ENCODE data around the gene TMEM33.
"Not testable (repeated sequence)": the region's sequence is repeated elsewhere in the genome, so short reads cannot be mapped to it uniquely, and the experiment has no call there.

Gene TMEM33

DNA sequence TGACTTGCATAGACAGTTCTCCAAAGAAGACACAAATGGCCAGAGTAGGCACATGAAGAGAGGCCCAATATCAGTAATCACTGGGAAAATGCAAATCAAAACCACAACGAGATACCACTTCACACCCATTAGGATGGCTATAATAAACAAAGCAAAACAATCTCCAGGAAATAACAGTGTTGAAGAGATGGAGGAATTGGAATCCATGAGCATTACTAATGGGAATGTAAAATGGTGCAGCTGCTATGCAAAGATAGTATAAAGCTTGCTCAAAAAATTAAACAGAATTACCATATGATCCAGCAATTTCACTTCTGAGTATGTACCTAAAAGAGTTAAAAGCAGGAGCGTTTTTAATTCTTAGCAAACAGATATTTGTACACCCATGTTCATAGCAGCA, 17.0 kb upstream of the TMEM33 start:
- no peak overlapping the region for H3K4me3 ChIP-seq (ENCODE audit: low read length)
- no peaks in the 10 kb centered on the region for H3K4me1 ChIP-seq (ENCODE audit: control insufficient read depth, insufficient read depth, low read length)
- no peaks in the 10 kb centered on the region for H3K27me3 ChIP-seq (ENCODE audit: control insufficient read depth, insufficient read depth, low read length)
- no peak overlapping the region for H3K27ac ChIP-seq (ENCODE audit: low read depth, low read length)
- no peak overlapping the region for H3K9ac ChIP-seq (ENCODE audit: low read length)
- H3K36me3 ChIP-seq (ENCODE audit: control insufficient read depth, insufficient read depth, low read length) = no peaks in the 10 kb centered on the region

DNA sequence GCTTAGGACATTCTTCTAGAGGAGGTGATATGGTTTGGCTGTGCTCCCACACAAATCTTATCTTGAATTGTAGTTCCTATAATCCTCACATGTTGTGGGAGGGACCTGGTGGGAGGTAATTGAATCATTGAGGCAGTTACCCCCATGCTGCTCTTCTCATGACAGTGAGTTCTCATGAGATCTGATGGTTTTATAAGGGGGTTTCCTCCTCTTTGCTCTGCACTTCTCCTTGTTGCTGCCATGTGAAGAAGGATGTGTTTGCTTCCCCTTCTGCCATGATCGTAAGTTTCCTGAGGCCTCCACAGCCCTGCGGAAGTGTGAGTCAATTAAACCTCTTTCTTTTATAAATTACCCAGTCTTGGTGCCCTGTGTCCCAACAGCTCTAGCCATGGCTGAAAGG, 14.8 kb upstream of the TMEM33 start:
- not testable (repeated sequence) for H3K4me1 ChIP-seq (ENCODE audit: control insufficient read depth, insufficient read depth, low read length); H3K36me3 ChIP-seq (ENCODE audit: control insufficient read depth, insufficient read depth, low read length); H3K4me3 ChIP-seq (ENCODE audit: low read length); H3K27me3 ChIP-seq (ENCODE audit: control insufficient read depth, insufficient read depth, low read length); H3K9ac ChIP-seq (ENCODE audit: low read length); H3K27ac ChIP-seq (ENCODE audit: low read depth, low read length)

DNA sequence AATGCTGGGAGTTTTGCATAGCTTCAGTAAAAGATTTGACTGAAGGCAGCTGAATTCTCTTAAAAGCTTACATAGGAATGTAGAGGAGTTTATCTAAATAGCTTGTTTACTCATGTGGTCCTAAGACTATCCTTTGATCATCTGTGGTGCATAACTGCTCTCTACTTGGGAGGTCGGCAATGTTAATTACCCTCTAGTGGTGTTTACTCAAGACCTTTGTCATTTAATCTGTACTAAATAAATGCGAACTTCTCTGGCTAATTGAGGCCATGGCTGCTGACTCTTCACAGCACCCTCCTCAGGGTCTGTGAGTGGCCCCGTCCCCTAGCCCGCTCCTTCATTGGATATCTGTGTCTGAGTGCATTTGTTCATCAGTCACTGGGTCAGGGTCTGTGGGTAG, 13.8 kb upstream of the TMEM33 start:
- Histone ChIP-seq H3K4me1 (ENCODE audit: control insufficient read depth, insufficient read depth, low read length) (no peaks in the 10 kb centered on the region), H3K27ac (ENCODE audit: low read depth, low read length) (no peak overlapping the region), H3K9ac (ENCODE audit: low read length) (no peak overlapping the region), H3K27me3 (ENCODE audit: control insufficient read depth, insufficient read depth, low read length) (no peaks in the 10 kb centered on the region), H3K36me3 (ENCODE audit: control insufficient read depth, insufficient read depth, low read length) (no peaks in the 10 kb centered on the region), H3K4me3 (ENCODE audit: low read length) (no peak overlapping the region)

DNA sequence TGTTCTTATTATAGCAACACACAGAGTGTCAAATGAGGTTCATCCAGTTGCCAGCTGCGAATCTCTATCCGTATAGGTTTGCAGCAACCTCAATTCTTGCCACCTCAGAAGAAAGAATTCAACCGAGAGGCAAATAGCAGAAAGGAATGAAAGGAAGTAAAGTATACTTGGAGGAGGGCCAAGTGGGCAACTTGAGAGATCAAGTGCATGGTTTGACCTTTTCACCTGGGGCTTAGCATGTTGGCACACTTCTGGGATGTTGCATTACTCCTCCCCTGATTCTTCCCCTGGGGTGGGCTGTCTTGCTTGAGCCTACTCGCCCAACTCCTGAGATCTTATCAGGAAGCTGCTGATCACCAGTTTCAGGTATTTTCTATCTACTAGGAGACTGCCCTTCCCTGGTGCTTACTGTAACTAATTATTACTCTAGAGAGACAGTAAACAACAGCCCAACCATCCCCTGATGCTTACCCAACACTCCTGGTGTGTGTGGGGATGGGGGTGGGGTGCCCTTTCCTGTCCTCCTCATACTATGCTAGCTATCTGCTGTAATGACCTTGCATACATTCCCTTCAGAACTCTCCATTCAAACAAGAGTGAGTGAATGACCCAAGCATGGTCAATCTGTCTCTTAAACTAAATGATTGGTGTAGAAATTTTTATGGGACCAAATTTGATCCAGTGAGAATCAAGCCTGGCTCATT, 7.3 kb upstream of the TMEM33 start:
- Histone ChIP-seq H3K4me1 (ENCODE audit: control insufficient read depth, insufficient read depth, low read length) (no peaks in the 10 kb centered on the region), H3K27ac (ENCODE audit: low read depth, low read length) (no peak overlapping the region), H3K27me3 (ENCODE audit: control insufficient read depth, insufficient read depth, low read length) (no peaks in the 10 kb centered on the region), H3K36me3 (ENCODE audit: control insufficient read depth, insufficient read depth, low read length) (no peaks in the 10 kb centered on the region), H3K9ac (ENCODE audit: low read length) (no peak overlapping the region), H3K4me3 (ENCODE audit: low read length) (no peak overlapping the region)

DNA sequence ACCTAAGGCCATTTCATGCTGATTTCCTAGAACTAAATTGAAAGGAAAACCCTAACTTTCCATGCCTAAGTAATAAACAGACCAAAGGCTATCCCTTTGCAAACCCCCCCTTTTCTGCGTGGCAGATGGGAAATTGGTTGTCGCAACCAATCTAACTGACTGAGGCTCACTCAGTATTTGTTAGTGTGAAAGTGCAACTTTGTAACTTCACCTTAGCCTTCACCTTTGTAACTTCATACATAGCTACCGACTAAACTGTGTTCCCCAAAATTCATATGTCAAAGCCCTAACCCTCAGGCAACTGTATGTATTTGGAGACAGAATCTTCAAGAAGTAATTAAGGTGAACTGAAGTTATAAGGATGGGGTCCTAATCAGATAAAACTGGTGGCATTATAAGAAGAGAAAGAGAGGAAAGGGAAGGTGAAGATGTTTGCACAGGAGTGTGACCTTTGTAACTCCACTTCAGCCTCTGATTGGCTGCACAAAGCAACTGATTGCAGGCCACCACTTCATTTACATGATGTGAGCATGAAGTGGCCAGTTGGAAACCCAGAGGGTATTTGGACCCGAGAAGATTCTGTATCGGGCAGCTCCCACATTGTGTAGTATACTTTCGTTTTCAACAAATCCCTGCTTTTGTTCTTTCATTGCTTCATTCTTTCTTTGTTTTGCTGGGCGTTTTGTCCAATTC, 4.9 kb upstream of the TMEM33 start:
- Histone ChIP-seq H3K27me3 (ENCODE audit: control insufficient read depth, insufficient read depth, low read length) (no peaks in the 10 kb centered on the region), H3K27ac (ENCODE audit: low read depth, low read length) (no peak overlapping the region), H3K9ac (ENCODE audit: low read length) (no peak overlapping the region), H3K4me3 (ENCODE audit: low read length) (no peak overlapping the region), H3K4me1 (ENCODE audit: control insufficient read depth, insufficient read depth, low read length) (no peaks in the 10 kb centered on the region), H3K36me3 (ENCODE audit: control insufficient read depth, insufficient read depth, low read length) (no peaks in the 10 kb centered on the region)

DNA sequence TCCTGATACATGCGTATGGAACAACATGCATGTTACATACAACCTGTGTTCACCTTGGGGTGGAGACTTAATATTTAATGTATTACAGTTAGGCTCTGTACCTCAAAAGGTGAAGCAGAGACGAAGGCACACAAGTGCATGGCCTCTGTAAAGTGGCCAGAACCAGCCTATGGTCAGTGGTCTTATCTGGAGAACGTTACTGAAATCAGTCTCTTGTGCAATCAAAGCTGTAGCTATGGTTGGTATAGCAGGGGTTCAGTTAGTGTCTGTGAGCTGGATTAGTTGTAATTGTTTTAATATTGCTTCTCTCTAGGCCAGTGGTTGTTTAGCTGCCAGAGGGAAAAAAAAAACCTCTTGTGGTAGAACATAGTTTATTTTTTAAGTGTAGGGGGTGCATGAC, 2.2 kb upstream of the TMEM33 start:
- no peaks in the 10 kb centered on the region for H3K27me3 ChIP-seq (ENCODE audit: control insufficient read depth, insufficient read depth, low read length)
- H3K9ac ChIP-seq (ENCODE audit: low read length) = no peak overlapping the region
- no peak overlapping the region for H3K27ac ChIP-seq (ENCODE audit: low read depth, low read length)
- peaks cover 6% of the 10 kb centered on the region for H3K4me1 ChIP-seq (ENCODE audit: control insufficient read depth, insufficient read depth, low read length)
- no peaks in the 10 kb centered on the region for H3K36me3 ChIP-seq (ENCODE audit: control insufficient read depth, insufficient read depth, low read length)
- no peak overlapping the region for H3K4me3 ChIP-seq (ENCODE audit: low read length)

DNA sequence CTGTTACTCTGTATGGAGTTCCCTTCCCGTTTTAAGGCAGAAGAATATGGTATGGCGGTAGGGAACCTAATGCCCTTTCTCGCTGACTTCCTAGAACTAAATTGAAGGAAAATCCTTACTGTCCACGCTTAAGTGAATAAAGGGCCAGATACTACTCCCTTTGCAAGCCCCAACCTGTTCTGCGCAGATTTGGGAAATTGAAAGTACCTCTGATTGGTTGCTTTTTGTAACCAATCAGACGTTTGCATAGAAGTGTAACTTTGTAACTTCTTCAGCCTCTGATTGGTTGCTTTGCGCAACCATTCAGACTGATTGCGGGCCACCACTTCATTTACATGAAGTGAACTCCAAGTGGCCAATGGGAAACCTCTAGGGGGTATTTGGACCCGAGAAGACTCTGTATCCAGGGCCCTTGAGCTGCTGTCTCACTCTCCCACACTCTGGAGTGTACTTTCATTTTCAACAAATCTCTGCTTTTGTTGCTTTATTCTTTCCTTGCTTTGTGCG, 1.2 kb upstream of the TMEM33 start:
- H3K9ac ChIP-seq (ENCODE audit: low read length) = no peak overlapping the region
- H3K27ac ChIP-seq (ENCODE audit: low read depth, low read length) = no peak overlapping the region
- peak overlapping the region; percentile 89 for H3K4me3 ChIP-seq (ENCODE audit: low read length)
- peaks cover under 1% of the 10 kb centered on the region for H3K36me3 ChIP-seq (ENCODE audit: control insufficient read depth, insufficient read depth, low read length)
- peaks cover 6% of the 10 kb centered on the region for H3K4me1 ChIP-seq (ENCODE audit: control insufficient read depth, insufficient read depth, low read length)
- no peaks in the 10 kb centered on the region for H3K27me3 ChIP-seq (ENCODE audit: control insufficient read depth, insufficient read depth, low read length)

DNA sequence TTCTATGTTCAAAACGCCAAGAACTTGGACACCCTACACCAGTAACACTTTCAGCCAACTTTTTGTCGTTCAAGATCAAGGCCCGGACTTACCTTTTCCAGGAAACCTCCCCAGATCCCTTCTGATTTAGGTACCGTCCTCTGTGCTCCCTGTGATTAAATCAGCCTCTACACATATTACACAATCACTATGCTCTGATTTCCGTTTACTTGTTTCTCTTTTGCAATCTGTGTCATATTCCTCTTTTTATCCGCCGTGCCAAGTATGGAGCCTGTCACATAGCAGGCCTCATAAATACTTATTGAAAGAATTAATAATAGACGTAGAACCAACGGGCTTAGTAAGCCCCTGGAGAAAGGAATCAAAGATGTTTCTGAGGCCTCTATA, 722 bp upstream of the TMEM33 start:
- no peak overlapping the region for H3K9ac ChIP-seq (ENCODE audit: low read length)
- H3K27me3 ChIP-seq (ENCODE audit: control insufficient read depth, insufficient read depth, low read length) = no peaks in the 10 kb centered on the region
- H3K4me1 ChIP-seq (ENCODE audit: control insufficient read depth, insufficient read depth, low read length) = peaks cover 6% of the 10 kb centered on the region
- H3K36me3 ChIP-seq (ENCODE audit: control insufficient read depth, insufficient read depth, low read length) = peaks cover 3% of the 10 kb centered on the region
- no peak overlapping the region for H3K27ac ChIP-seq (ENCODE audit: low read depth, low read length)
- H3K4me3 ChIP-seq (ENCODE audit: low read length) = peak overlapping the region; percentile 89

DNA sequence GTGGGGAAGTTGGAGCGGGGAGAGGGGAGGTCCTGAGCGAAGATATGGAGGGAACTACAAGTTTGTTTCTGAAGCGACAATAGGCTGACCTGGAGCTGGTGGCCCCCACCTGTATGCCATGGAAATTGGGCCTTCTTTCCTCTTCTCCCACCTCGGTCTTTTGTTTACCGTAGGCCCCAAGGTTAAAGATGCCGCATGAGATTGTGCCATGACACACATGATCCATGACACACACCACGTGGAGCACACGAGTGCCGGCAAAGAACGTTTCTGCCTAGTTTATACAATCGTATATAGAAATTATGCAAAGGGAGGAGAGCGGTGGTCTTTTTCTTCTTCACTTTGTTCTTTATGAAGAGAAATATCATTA, 408 bp downstream of the TMEM33 start:
- H3K4me1 ChIP-seq (ENCODE audit: control insufficient read depth, insufficient read depth, low read length) = peaks cover 6% of the 10 kb centered on the region
- H3K9ac ChIP-seq (ENCODE audit: low read length) = no peak overlapping the region
- H3K27ac ChIP-seq (ENCODE audit: low read depth, low read length) = peak overlapping the region; percentile 67
- peak overlapping the region; percentile 89 for H3K4me3 ChIP-seq (ENCODE audit: low read length)
- H3K27me3 ChIP-seq (ENCODE audit: control insufficient read depth, insufficient read depth, low read length) = no peaks in the 10 kb centered on the region
- H3K36me3 ChIP-seq (ENCODE audit: control insufficient read depth, insufficient read depth, low read length) = peaks cover 3% of the 10 kb centered on the region

DNA sequence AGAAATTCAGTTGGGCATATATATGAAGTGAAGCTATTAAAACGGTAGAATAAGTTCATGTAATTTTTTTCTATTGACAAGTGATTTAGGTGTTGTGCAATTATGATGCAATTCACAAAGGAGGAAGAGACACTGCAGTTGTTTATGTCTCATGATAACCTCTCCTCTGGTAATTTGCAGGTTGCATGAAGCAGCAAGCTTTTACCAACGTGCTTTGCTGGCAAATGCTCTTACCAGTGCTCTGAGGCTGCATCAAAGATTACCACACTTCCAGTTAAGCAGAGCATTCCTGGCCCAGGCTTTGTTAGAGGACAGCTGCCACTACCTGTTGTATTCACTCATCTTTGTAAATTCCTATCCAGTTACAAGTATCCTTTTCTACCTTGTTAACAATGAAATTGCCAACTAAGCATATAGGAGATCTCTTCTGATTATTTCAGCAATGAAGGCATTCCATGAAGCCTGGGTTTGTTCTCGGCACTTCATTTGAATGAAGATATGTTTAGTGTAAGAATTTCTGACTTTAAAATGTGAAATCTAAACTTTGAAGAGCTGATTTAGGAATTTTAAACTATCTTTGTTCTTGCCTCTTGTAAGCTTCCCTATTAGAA, 3.9 kb downstream of the TMEM33 start:
- H3K27me3 ChIP-seq (ENCODE audit: control insufficient read depth, insufficient read depth, low read length) = no peaks in the 10 kb centered on the region
- no peak overlapping the region for H3K4me3 ChIP-seq (ENCODE audit: low read length)
- no peak overlapping the region for H3K9ac ChIP-seq (ENCODE audit: low read length)
- H3K27ac ChIP-seq (ENCODE audit: low read depth, low read length) = no peak overlapping the region
- H3K36me3 ChIP-seq (ENCODE audit: control insufficient read depth, insufficient read depth, low read length) = peaks cover 3% of the 10 kb centered on the region
- H3K4me1 ChIP-seq (ENCODE audit: control insufficient read depth, insufficient read depth, low read length) = peaks cover 6% of the 10 kb centered on the region

DNA sequence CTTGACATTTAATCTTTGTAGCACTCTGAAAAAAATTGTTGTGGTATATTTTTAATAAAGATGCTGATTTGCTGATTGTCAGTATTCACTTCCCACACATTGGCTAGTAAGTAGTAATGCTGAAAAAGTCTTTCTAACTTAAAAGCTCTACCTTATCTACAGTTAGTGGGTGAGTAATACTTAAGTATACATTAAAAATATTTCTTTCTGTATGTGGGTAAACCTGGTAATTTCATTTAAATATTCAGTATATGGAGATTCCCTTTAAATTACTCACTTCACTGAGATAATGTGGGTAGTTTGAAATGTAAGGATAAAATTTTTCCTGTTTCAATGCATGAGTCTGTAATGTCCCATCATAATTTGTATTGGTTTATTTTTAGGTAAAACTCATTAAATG, 5.6 kb downstream of the TMEM33 start:
- peaks cover 3% of the 10 kb centered on the region for H3K4me1 ChIP-seq (ENCODE audit: control insufficient read depth, insufficient read depth, low read length)
- no peak overlapping the region for H3K9ac ChIP-seq (ENCODE audit: low read length)
- H3K27ac ChIP-seq (ENCODE audit: low read depth, low read length) = no peak overlapping the region
- no peaks in the 10 kb centered on the region for H3K27me3 ChIP-seq (ENCODE audit: control insufficient read depth, insufficient read depth, low read length)
- H3K36me3 ChIP-seq (ENCODE audit: control insufficient read depth, insufficient read depth, low read length) = peaks cover 3% of the 10 kb centered on the region
- no peak overlapping the region for H3K4me3 ChIP-seq (ENCODE audit: low read length)

DNA sequence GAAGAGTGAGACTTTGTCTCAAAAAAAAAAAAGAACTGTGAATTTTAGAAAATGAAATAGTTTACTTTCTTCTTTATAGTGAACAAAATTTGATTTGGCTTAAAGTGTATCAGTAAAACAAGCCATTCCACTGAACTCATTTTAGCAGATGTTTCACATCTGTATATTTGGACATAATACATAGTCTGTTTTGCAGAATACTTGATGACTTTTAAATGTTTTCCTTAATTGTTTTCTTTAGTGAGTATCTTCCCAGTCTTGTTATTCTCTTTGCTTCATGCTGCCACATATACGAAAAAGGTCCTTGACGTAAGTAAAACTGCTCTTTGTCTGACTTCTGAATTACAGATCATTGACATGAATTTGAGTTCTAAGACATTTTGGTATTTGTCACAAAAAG, 8.3 kb downstream of the TMEM33 start:
- Histone ChIP-seq H3K36me3 (ENCODE audit: control insufficient read depth, insufficient read depth, low read length) (peaks cover 3% of the 10 kb centered on the region), H3K27me3 (ENCODE audit: control insufficient read depth, insufficient read depth, low read length) (no peaks in the 10 kb centered on the region), H3K4me1 (ENCODE audit: control insufficient read depth, insufficient read depth, low read length) (no peaks in the 10 kb centered on the region), H3K9ac (ENCODE audit: low read length) (no peak overlapping the region), H3K4me3 (ENCODE audit: low read length) (no peak overlapping the region), H3K27ac (ENCODE audit: low read depth, low read length) (no peak overlapping the region)

Measured in rectal smooth muscle tissue (tissue), 1 donor.